H7 (cell line): Measurements from ENCODE around the gene EIPR1. TPM values are rescaled to one million over a fixed set of nuclear protein-coding genes. Genes with fewer than 3 reads are reported as not detected.

Experiments
- DNase-seq: peaks from one replicate; pipeline ENCODE4 v3.0.0; 2012
- H3K27me3 ChIP-seq: 2 replicates; pipeline ENCODE4 v1.6.0; 2011; ENCODE audit warnings: mild to moderate bottlenecking, low read length; ENCODE audit not compliant: control insufficient read depth, insufficient read depth
- H3K36me3 ChIP-seq: replicated peaks from 2 replicates; pipeline ENCODE4 v1.5.1; 2011; ENCODE audit warnings: low read length; ENCODE audit not compliant: control insufficient read depth, insufficient read depth
- H3K4me3 ChIP-seq: 2 replicates; pipeline ENCODE4 v1.5.1; 2011; ENCODE audit warnings: low read depth, mild to moderate bottlenecking, control low read depth, low read length, moderate library complexity; ENCODE audit not compliant: insufficient read depth
- total RNA-seq: library from RNA; depleted of rRNA; stranded (reverse); fragments of >200 nt; shearing (Covaris generic); gene quantifications from 2 replicates; pipeline ENCODE4 v1.2.3, GENCODE V29; 2014

The EIPR1 gene
- total RNA-seq, 1 experiment from 2014 or later = 60.4 TPM

- Histone ChIP-seq H3K4me3 (no peak overlapping the region), H3K27me3 (no peaks in the 10 kb centered on the region), H3K36me3 (peaks cover 5% of the 10 kb centered on the region; the same call in 1 of the 2 replicates)
- no peak for DNase-seq
Observed at GRCh38 chr2:3329491-3329890, 48.1 kb downstream of the EIPR1 start.

GRCh38 chr2:3326871-3327270, 50.7 kb downstream of the EIPR1 start:
- Histone ChIP-seq H3K36me3 (peaks cover 5% of the 10 kb centered on the region; the same call in 1 of the 2 replicates), H3K4me3 (no peak overlapping the region), H3K27me3 (no peaks in the 10 kb centered on the region)
- peak; percentile 65 for DNase-seq

GRCh38 chr2:3326182-3326537, 51.5 kb downstream of the EIPR1 start:
- H3K4me3 ChIP-seq = no peak overlapping the region
- DNase-seq = no peak
- peaks cover 5% of the 10 kb centered on the region; the same call in 1 of the 2 replicates for H3K36me3 ChIP-seq
- H3K27me3 ChIP-seq = no peaks in the 10 kb centered on the region

GRCh38 chr2:3325458-3326181, 52.0 kb downstream of the EIPR1 start:
- H3K27me3 ChIP-seq = no peaks in the 10 kb centered on the region
- no peaks in the 10 kb centered on the region; the same call in 1 of the 2 replicates for H3K36me3 ChIP-seq
- DNase-seq = peak; percentile 72
- H3K4me3 ChIP-seq = no peak overlapping the region

GRCh38 chr2:3324404-3325281, 53.0 kb downstream of the EIPR1 start:
- Histone ChIP-seq H3K4me3 (no peak overlapping the region), H3K27me3 (no peaks in the 10 kb centered on the region), H3K36me3 (no peaks in the 10 kb centered on the region)
- peak; percentile 67 for DNase-seq

GRCh38 chr2:3324036-3324386, 53.6 kb downstream of the EIPR1 start:
- Histone ChIP-seq H3K27me3 (no peaks in the 10 kb centered on the region), H3K36me3 (no peaks in the 10 kb centered on the region), H3K4me3 (no peak overlapping the region)
- DNase-seq = no peak

GRCh38 chr2:3323360-3324035, 54.1 kb downstream of the EIPR1 start:
- DNase-seq = no peak
- H3K4me3 ChIP-seq = no peak overlapping the region
- no peaks in the 10 kb centered on the region for H3K36me3 ChIP-seq
- no peaks in the 10 kb centered on the region for H3K27me3 ChIP-seq

GRCh38 chr2:3322311-3322970, 55.2 kb downstream of the EIPR1 start:
- no peaks in the 10 kb centered on the region; the same call in 1 of the 2 replicates for H3K36me3 ChIP-seq
- H3K27me3 ChIP-seq = no peaks in the 10 kb centered on the region
- DNase-seq = no peak
- H3K4me3 ChIP-seq = no peak overlapping the region

- Histone ChIP-seq H3K27me3 (no peaks in the 10 kb centered on the region), H3K4me3 (no peak overlapping the region), H3K36me3 (no peaks in the 10 kb centered on the region; the same call in 1 of the 2 replicates)
- DNase-seq = no peak
Observed at GRCh38 chr2:3321825-3322224, 55.8 kb downstream of the EIPR1 start.

- no peak overlapping the region for H3K4me3 ChIP-seq
- no peaks in the 10 kb centered on the region for H3K27me3 ChIP-seq
- H3K36me3 ChIP-seq = no peaks in the 10 kb centered on the region; the same call in 1 of the 2 replicates
- DNase-seq = peak; percentile 74
Observed at GRCh38 chr2:3320910-3321605, 56.6 kb downstream of the EIPR1 start.

GRCh38 chr2:3319745-3320566, 57.7 kb downstream of the EIPR1 start:
- no peaks in the 10 kb centered on the region for H3K27me3 ChIP-seq
- H3K36me3 ChIP-seq = no peaks in the 10 kb centered on the region; the same call in 1 of the 2 replicates
- H3K4me3 ChIP-seq = no peak overlapping the region
- DNase-seq = no peak

GRCh38 chr2:3319134-3319533, 58.5 kb downstream of the EIPR1 start:
- H3K27me3 ChIP-seq = no peaks in the 10 kb centered on the region
- H3K36me3 ChIP-seq = no peaks in the 10 kb centered on the region; the same call in 1 of the 2 replicates
- H3K4me3 ChIP-seq = no peak overlapping the region
- DNase-seq = no peak
